SKM-1 treated with dmso at 0.1 percent for 144 hours (cell line): ENCODE data around the gene SEMA3A.
"Not testable (repeated sequence)": the region's sequence is repeated elsewhere in the genome, so short reads cannot be mapped to it uniquely, and the experiment has no call there.

Experiments used
- DNase-seq: peaks from one replicate; lab custom pipeline; 2025; ENCODE audit not compliant: unreplicated experiment; lab: John Stamatoyannopoulos, UW

The SEMA3A gene

GRCh38 chr7:84070770-84071169 lies 123.8 kb downstream of the SEMA3A start:
- no peak for DNase-seq

- DNase-seq = no peak
Measured at GRCh38 chr7:84069999-84070500, 124.5 kb downstream of the SEMA3A start.

DNA sequence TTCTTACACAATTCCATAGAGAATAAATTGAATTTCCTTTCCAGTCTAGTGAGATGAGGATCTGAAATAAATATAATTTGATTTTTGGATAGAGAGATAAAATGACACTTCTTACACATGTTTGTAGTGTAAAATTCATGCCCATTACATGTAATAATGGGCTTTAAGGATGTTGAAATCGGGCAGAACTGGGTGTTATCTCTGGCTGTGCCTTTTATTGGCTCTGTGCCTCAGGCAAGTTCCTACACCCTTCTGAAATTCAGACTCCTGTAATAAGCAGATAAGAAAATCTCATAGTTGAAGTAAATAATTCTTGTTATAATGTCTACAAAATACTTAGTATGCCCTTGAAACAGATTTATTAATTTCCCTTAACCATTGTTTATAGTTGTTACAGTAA lies 125.6 kb downstream of the SEMA3A start:
- no peak for DNase-seq

DNA sequence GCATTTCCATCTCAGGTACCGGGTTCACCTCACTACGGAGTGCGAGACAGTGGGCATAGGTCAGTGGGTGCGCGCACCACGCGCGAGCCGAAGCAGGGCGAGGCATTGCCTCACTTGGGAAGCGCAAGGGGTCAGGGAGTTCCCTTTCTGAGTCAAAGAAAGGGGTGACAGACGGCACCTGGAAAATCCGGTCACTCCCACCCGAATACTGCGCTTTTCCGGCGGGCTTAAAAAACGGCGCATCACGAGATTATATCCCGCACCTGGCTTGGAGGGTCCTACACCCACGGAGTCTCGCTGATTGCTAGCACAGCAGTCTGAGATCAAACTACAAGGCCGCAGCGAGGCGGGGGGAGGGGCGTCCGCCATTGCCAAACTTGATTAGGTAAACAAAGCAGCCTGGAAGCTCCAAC lies 132.1 kb downstream of the SEMA3A start:
- not testable (repeated sequence) for DNase-seq

- no peak for DNase-seq
Measured at GRCh38 chr7:84060760-84061261, 133.8 kb downstream of the SEMA3A start.

DNA sequence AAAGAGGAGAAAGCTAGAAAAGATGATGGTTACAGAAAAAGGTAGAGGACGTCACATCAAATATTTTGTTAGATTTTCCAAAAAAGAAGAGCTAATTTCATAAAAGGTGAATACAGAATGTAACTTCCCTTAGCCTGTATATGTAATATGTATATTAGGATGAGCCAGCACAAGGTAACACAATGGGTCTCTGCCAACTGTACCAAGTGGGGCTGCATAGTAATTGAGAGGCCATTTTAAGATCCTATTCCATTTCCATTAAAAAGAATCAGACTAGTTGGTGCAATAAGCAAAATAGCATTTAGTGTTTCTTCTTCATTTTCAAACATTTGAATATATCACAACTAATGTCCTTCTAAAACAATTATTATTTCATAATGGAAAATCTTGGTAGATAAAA lies 134.6 kb downstream of the SEMA3A start:
- DNase-seq = no peak

DNA sequence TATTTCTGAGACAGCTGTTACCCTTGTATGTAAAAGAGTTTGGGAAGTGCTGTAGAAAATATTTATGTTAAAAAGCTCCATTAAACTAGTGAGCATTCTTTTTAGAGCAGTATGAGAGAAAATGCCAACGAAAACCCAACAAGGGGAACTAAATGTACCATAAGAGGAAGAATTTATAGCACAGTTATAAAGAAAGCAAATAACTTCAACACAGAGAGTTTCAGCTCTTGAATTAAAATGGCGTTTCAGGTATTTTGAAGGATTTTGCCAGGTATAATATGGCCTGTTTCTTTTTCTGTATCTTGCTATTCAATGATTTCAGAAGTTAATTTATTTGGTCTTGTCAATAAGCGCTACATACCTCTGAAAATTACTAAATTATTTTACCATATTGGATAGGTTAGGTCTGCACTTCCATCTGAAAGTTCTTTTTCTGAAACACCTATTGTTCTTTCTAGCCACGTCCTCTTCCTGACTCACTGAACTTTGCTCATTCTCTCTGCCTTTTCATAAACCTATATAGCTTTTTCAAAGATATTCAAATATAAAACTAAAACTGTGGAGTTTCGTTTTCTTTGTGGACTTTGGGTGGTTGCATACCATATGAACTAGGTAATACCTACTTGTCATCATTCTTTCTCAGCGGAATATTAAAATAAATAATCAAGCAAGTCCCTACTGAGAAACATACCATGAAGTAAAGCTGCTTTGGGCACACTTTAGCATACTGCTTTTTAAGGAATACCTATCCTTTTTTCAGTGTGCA lies 136.1 kb downstream of the SEMA3A start:
- no peak for DNase-seq

GRCh38 chr7:84057576-84057975 lies 137.0 kb downstream of the SEMA3A start:
- no peak for DNase-seq

GRCh38 chr7:84055904-84056605 lies 138.5 kb downstream of the SEMA3A start:
- DNase-seq = no peak

GRCh38 chr7:84055199-84055598 lies 139.4 kb downstream of the SEMA3A start:
- DNase-seq = not testable (repeated sequence)

- DNase-seq = no peak
Measured at GRCh38 chr7:84049071-84049836, 145.3 kb downstream of the SEMA3A start.

- DNase-seq = no peak
Measured at GRCh38 chr7:84047085-84047484, 147.5 kb downstream of the SEMA3A start.

DNA sequence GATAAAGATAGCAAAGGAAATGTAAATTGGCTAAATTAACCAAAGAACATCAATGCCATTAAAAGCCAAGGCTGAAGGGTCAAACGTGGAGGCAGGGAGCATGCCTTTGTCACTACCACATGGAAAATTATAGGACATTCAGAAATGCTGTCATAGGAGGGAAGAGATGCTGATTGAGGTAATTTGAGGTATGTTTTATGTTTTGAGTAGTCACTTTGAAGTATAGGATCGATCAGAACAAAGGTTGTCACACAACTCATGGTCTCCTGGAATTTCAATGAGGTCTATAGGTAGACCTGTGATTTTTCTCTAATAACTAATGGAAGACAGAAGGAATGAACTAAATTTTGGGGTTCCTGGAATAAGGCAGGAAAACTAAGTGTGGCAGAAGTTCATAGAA lies 149.8 kb downstream of the SEMA3A start:
- DNase-seq = no peak

DNA sequence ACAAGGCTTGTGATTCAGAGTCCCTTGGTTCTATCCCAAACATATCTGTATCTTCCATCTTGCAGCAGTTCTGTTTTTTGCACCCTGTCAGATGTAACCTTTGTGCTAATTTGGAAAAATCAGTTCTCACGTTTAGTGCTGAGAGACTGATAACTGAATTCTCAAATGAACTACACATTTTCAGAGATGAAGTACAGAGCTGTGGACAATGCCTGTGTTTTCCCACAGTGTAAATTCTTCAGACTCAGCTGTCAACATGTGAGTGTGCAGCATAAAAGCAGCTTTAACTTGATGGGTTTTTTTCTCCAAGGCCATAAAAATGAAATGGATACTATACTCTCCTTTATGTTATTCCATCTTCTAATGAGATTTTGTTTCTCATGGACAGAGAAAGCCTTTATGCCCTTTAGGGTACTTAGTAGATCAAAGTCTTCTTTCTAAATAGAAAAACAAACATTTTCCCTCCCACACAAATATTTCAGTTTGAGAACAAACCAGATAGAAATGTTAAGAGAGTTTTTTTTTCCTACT lies 150.9 kb downstream of the SEMA3A start:
- DNase-seq = no peak

DNA sequence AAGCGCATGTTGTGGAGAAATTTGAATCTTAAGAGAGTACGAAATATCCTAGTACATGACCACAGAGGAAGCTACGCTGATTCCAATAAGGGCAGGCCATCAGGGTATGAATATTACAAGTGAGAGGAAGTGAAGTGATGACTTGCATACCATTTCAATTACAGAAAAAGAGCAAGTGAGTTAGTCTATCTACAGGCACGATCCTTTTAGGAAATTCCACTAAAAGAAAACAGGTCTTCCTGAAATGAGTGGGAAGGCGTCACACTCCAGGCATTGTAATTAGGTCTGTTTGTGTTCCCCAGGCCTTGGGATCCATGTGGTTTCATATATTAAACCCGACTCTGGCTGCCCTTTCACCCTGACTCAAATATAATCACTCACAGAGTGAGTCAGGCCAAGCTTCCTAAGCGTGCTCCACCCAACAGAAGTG lies 152.5 kb downstream of the SEMA3A start:
- no peak for DNase-seq

- no peak for DNase-seq
Measured at GRCh38 chr7:84041649-84042048, 152.9 kb downstream of the SEMA3A start.

GRCh38 chr7:84040355-84040754 lies 154.2 kb downstream of the SEMA3A start:
- no peak for DNase-seq

GRCh38 chr7:84039432-84039831 lies 155.2 kb downstream of the SEMA3A start:
- no peak for DNase-seq

DNA sequence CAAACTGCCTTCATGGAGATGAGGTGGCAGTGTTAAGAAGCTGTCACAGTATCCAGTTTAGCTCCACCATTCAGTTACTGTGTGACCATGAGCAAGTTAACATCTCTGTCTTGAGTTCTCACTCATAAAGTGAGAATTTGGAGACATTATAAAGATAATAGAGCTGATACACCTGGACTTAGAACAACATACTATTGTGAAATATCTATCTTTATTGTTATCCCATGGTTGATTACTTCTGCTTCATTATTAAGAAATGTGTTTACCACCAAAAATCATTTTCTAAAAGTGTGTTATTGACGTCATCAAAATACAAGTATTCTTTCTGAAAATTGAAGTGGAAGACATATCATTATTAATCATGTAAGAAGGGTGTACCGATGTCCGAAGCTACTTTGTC lies 166.9 kb downstream of the SEMA3A start:
- no peak for DNase-seq

- no peak for DNase-seq
Measured at GRCh38 chr7:84025332-84025927, 169.2 kb downstream of the SEMA3A start.
